ENCODE measurements around the gene AR. TPM values are rescaled to one million over a fixed set of nuclear protein-coding genes. Genes with fewer than 3 reads are reported as not detected.

Gene AR
- total and polyA plus RNA-seq, 2 of the 8 experiments (the other 6 are each of a cell fraction or from before 2014, with no cell fraction given): 7.1 to 10.7 TPM

GRCh38 chrX:67734111-67734753 is 190.4 kb downstream of the AR start (continued):
- TF ChIP-seq CTBP2 (IDR thresholded peaks at IDR 0.05; ENCODE audit: borderline replicate concordance, insufficient read depth, insufficient read length, low read length) (no peak), FOSL1 (IDR thresholded peaks at IDR 0.05; ENCODE audit: insufficient read depth, low read depth, low read length) (no peak), EP300 (IDR thresholded peaks at IDR 0.05; ENCODE audit: borderline replicate concordance in 1 of 2, low read depth in 2 of 2, low read length in 2 of 2) (no peak), ATF2 (IDR thresholded peaks at IDR 0.05; ENCODE audit: low read length) (no peak), BCL11A (IDR thresholded peaks at IDR 0.05; ENCODE audit: low read depth in 2 of 2, low read length in 2 of 2) (no peak), GTF2F1 (IDR thresholded peaks at IDR 0.05; ENCODE audit: borderline replicate concordance, low read depth, low read length) (no peak), ZNF274 (IDR thresholded peaks at IDR 0.05; ENCODE audit: borderline replicate concordance, extremely low read depth, low read length) (no peak), SAP30 (IDR thresholded peaks at IDR 0.05; ENCODE audit: insufficient read depth, insufficient replicate concordance, low read length) (no peak)

All from H1 (cell line).